Dedifferentiated amniotic fluid mesenchymal stem cell (primary cell): ENCODE results near the gene ADIRF.
"Not testable (repeated sequence)": the region's sequence is repeated elsewhere in the genome, so short reads cannot be mapped to it uniquely, and the experiment has no call there.

ENCODE experiments used
- DNase-seq: peaks from one replicate; pipeline ENCODE4 v3.0.0-alpha.2; 2016; ENCODE audit errors: extremely low spot score

ADIRF gene

DNA sequence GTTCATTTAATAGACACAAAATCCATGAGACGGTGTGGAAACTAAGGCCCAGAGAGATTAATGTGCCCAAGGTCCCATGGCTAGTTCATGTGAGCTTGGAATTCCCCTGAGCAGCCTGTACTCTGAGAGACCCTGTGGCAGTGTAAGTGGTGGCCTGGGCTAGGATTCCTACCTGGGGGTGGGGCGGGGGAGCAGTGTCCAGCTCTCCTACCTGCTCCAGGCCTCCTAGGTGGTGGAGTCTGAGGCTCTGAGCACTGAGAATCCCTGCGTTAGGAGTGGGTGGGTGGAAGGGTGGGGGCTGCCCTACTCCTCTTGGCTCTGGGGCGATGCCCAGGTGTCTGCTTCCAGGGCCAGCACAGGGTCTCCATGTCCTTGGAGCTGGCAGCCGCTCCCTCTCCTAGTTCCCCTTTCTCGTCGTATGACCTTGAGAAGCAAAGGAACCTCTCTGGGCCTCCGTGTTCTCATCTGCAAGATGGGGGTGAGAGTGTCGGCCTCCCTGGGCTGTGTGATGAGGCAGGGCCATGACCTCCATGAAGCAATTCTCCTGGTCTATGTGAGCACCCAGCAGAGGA lies 7.3 kb upstream of the ADIRF start:
- no peak for DNase-seq

DNA sequence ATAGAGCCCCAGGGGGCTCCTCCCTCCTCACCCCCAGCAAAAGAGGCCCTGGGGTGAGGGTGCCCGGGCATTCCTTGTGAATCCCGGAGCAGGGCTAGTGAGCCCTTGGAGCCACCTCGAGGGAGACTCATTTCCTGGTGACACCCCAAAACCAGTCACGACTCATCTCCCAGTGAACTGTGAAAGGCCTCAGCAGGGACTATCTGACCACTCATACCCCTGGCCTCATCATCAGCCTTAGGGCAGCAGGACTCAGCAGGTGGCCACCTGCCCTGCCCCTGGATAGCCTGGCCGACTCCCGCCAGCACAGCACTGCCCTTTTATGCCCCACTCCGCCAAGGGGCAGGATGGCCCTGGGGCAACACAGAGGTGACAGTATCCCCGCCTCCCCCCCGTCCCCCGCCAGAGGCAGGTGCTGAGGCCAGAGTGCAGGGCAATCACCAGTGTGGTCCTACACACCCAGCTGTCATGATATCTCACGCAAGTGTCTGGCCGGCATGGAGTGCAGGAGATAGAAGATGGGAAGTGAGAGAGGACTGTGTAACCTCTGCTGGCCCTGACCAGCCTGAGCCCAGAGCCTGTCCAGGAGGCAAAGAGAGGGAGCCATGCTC lies 6.7 kb upstream of the ADIRF start:
- no peak for DNase-seq

DNA sequence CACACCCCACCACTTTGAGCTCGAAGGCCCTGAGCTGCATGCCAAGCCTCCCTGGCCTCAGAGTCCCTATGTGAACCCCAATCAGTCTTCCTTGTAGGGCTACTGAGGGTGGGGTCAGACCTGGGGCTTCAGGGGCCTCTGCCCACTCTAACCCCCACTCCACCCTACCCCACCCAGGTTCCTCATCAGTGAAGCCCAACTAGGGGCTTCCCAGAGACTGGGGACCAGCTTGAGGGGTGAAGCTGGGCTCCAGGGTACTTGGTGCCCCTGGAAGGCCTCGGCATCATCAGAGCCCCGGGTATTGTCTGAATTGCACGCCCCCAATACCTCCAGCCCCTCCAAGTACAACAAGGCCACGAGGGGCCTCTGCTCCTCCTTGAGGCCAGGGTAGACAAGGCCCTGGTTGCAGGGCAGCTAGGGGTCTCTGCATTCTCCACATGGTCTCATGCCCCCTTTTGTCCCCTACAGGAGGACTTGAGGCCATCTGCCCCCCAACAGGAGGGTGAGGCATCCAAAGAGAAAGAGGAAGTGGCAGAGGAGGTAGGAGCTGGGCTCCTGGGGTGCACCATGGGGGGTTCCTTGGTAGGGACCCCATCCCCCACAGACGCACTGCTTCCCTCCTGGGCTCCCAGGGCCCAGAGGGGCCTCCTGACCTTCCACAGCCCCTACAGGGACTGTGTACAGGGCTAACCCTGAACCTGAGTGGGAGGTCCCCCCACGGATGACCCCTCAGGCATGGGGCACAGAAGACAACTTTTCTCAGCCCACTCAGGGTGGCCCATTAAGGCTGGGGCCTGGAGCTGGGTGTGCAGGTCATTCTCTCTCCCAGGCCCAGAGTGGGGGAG lies 5.9 kb upstream of the ADIRF start:
- no peak for DNase-seq

DNA sequence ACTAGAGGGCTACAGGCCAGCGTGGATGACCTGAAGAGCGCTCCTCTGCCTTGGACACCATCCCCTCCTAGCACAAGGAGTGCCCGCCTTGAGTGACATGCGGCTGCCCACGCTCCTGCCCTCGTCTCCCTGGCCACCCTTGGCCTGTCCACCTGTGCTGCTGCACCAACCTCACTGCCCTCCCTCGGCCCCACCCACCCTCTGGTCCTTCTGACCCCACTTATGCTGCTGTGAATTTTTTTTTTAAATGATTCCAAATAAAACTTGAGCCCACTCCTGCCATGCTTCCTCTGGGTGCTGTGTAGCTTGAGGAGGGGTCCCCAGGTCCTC lies 5.3 kb upstream of the ADIRF start:
- DNase-seq: no peak

DNA sequence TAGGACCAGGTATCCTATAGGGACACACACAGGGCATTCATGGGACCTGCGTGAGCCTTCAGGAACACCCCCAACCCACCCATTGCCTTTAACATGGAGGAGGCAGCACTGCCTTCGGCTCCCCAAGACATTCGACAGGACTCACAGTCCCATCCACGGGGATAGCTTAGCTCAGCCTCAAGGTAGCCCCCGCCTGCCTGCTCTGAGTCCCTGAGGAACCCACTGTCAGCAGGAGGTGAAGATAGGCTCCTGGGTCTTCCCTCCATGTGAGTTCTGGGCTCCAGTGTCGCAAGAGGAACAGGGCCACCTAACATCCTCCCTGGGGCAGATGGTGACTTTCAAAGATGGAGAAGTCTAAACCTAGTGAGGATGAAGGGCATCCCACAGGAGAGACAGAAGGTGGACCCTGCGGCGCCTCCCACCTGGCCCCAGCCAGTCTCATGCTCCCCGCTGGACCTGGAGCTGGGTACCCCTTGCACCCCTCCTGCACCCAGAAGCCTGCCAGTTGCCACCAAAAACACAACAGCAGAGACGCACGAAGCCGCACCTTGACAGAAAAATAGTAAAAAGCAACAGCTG lies 4.9 kb upstream of the ADIRF start:
- DNase-seq: no peak

DNA sequence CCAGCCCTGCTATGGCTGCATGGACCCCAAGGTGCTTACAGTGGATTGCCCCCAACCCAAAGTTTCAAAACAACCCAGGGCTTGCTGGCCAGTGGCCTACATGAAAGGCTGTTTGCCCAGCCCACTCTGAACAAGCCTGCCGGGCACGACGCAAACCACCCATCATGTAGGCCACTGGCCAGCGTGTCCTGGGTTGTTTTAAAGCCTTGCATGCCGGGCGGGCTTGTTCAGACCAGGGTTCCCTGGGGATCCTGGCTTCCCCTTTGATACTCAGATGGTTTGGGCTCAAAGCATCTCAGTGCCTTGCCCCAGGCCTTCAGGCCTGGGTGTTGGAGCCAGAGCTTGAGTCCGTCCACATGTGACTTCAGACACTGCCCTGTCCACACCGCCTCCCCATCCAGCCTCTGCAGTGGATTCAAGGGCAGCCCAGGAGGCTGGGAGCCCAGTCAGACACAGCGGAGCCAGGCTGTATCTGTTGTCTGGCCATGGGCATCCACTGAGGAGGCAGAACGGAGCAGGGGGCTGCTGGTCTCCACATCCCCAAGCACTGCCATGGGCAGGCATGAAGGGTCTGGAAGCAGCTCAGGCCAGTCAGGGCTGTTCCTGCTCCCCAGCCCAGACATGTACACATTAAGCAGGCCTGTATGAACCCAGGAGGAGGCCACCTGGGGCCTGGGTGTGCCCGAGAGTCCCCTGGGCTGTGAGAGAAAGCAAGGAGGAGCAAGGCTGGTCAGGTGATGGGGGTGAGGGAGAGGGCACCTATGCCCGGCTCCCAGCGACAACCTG lies 4.0 kb upstream of the ADIRF start:
- DNase-seq: no peak

DNA sequence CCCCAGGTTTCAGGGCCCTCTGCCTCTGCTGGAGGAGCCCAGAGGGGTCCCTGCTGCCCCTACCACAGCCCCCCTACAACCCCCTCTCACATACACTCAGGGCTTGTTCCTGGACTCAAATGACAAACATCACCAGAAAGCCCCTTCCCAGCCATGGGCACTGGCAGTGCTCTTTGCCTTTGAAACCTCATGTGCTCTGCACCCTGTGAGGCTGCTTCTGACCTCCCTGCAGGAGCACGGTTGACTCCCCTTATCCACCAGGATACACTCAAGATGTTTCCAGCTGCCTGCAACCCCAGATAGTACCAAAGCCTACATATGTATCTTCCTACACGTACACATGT lies 3.5 kb upstream of the ADIRF start:
- DNase-seq: no peak

DNA sequence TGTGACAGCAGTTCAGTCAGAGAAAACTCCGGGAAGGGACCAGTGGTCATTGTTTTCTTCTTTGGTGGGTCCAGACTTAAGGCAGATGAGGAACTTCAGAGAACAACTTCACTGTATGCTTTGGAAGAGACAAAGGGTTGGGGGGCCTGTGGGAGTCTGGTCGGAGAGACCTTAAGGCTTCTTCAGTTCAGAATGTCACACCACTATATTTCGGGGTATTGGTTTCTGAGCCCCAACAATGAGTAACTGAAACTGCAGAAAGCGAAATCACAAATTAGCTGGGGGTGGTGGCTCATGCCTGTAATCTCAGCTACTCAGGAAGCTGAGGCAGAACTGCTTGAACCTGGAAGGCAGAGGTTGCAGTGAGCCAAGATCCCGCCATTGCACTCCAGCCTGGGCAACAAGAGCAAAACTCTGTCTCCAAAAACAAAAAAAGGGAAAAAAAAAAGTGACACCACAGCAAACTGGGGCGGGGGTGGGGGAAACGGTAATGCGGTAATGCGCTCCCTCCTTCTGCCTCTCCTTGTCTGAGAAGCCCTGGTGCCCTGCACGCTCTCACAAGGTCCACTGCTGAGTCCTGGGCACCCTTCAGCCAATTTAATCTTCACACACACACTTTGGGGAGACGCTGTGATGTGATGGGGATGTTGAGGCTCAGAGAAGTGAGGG lies 2.2 kb upstream of the ADIRF start:
- DNase-seq: no peak

DNA sequence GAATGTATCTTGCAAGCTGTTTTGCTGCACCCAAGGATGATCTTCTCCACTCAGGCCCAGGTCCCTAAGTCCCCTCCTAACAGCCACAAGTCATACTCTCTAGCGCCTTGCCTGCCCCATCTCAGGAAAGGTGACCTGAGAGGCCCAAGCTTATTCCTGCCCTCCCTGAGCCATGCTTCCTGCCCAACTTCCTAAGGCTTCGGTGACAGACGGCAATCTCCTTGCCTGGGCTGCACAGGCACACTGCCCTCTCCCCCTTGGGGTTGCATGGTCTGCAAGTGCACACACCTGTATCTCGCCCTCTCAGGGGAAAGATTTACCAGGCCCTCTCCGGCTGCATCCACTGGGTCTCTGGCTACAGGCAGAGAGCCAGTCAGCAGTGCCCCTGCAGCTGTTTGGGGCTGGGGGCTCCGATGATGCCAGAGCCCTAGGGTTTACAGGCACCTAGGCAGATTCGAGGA lies 771 bp upstream of the ADIRF start:
- no peak for DNase-seq

DNA sequence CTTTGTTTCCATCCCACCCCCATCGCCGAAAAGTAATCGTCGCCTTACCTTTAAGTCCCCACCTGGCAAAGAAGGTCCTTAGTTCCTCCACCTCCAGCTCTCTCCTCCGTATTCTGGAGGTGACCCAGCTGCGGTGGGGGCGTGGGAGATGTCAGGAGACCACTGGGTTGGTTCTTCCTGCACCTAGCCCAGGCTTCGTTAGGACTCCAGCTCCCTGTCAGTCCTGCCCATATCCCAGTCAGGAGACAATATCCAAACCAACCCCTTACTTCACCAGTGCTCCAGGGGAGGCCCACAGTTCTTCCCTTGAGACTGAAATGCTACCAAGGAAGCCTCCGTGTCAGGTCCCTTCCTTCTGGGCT lies 693 bp downstream of the ADIRF start:
- no peak for DNase-seq

DNA sequence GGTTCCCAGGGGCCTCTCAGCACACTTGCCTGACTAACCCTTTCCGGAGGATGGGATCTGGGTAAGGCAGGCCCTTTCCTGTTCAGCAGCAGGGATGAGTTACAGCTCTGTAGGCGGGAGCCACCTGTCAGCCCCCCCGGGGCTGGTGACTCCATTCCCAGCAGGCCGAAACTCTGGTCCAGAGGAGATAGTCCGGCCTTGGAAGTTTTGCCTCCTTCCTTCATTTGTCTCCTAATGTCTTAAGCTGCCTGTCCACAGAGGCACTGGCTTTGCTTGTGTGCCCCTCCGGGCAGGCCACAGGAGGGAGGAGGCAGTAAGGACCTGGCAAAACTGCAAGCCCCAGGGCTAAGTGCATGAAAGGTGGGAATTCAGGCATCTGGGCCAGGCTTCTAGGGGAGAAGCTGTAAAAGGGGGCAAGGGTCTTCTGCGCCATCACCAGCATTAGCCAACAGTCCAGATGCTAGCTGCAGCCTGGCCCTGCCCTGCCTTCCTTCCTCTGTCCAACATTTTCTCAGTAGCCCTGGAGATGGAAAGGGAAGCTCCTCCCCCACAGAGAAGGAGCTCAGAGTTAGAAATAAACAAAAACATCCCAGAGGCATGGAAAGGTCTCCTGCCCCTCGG lies 1.2 kb downstream of the ADIRF start:
- no peak for DNase-seq

DNA sequence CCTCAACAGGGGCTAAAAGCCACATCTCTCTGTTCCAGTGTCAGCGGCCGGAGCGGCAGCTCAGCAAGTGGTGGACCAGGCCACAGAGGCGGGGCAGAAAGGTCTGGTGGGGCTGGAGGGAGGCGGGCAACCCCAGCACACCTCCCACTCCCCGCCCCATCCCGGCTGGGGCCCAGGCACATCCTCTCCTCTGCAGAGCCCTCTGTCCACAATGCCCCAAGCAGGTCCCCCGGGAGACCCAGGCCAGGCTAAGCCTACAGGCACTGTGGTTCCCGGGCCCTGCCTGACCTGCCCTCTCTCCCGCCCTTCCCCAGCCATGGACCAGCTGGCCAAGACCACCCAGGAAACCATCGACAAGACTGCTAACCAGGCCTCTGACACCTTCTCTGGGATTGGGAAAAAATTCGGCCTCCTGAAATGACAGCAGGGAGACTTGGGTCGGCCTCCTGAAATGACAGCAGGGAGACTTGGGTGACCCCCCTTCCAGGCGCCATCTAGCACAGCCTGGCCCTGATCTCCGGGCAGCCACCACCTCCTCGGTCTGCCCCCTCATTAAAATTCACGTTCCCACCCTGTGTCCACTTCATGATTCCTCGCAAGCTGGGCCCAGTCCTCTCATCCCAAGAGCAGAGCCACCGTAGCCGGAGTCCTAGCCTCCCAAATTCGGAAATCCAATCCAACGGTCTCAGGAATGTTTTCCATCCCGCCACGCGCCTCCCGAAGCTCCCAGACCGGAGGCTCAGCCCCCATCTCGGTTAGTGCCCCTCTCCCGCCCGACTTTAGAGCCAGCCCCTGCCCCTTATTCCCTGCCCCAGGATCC lies 2.1 kb downstream of the ADIRF start:
- DNase-seq: peak; percentile 40

DNA sequence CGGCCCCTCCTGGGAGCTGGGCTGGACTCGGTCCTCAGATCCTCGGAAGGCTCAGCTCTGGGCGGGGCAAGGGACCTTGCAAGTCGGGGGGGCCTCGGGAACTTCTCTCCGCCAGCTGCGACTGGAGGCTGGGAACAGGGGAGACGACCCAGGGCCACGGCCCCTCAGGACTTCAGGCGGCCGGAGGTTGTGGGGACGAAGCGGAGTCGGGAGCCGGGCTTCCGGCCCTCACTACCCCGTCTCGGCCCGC lies 2.6 kb downstream of the ADIRF start:
- DNase-seq: no peak

DNA sequence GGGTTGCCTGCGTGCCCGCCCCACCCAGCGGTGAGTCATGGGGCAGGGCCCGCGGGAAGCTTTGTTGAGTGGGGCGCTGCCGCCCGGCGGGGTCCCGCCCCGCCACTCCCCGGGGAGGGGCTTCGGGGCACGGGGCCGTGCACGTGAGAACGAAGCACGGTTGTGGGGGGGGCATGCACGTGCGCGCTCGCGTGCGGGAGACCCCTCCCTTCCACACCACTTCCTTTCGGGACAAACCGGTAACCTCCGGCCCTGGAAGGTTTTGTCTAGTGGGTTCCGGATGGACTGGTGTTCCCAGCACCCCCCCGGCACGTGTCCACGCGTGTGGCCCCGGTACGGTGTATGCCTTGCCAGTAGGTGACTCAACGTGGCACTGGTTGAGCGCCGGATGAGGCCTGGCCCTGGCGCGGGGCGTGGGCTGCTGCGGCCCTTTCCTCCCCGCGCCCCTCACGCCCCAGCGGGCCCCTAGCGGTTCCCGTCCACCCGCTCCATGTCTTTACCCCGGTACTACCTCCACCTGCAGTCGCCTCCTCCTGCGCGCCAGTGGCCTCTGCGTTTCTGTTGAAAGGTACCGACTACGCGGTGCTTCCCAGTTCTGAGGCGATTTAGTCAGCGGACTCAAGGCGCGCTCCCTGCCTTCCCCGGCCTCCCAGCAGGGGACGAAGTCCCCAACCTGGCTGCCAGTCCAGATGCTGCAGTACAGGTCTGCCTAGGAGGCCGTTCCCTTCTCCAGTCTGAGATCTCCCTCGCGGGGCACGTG lies 3.1 kb downstream of the ADIRF start:
- peak; percentile 75 for DNase-seq

DNA sequence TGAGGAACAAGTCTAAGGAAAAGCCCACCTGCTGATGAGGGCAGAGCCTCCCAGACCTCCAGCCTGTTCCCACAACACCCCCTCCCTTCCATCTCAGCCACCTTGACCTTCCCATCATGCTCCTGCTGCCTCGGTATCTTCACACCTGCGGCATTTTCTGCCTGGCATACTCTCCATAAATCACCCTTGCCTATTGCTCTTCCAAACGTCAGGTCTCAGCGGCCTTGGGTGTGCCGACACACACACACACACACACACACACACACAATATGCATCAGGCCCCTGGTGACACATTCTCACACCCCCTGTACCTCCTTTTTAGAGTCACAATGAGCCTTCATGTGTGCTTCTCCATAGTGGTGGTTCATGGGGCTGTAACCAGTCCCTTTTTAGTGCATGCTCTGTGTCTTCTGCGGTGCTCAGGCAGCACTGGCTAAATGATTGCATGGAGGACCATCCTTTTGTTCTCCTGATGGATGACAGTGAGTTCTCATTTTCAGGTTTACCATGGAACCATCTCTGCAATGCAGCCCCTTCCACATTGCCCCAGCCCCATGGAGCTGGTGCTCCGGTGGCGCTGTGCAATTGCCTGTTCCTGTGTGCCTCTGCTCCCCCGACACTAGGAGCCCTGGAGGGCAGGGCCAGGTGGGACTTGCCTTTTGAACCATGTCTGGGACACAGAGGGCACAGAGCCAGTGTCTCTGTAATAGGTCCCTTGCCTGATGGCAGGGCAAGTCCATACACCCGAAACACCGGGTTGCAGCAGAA lies 4.5 kb downstream of the ADIRF start:
- no peak for DNase-seq

DNA sequence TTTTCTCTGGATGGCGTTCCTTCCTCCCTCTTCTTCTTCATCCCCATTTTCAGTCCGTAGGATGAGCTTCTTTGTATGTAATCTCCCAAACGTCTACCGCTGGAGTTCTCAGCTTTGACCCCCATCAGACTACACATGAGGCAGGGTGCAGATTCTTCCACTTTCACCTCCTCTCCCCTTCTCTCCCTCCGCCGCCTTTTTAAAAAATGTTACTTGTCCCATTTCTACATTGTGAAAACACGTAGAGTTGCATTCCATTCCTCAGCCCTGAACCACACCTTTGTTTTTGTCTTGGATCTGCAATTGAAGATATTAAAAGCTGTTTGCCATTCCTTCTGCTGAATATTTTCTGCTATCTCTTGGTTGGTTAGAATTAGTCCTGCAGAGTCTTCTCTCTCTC lies 6.2 kb downstream of the ADIRF start:
- DNase-seq: no peak

DNA sequence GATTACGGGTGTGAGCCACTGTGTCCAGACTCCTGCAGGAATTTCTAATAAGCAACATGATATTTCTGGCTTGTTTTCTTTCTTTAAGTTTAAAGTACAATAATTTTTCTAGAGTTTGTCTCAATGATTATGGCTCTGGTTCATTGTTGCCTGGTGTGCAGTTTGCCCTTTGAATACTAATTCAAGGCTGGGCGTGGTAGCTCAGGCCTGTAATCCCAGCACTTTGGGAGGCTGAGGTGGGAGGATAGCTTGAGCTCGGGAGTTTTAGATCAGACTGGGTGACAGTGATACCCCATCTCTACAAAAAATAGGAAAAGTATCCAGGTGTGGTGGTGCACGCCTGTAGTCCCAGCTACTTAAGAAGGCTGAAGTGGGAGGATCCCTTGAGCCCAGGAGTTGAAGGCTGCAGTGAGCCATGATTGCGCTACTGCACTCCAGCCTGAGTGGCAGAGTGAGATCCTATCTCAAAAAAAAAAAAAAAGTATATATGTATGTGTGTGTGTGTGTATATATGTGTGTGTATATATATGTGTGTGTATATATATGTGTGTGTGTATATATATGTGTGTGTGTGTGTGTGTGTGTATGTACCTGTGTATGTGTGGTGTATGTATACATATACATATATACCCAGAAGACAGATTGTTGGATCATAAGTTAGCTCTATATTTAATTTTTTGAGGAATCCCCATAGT lies 8.2 kb downstream of the ADIRF start:
- no peak for DNase-seq

DNA sequence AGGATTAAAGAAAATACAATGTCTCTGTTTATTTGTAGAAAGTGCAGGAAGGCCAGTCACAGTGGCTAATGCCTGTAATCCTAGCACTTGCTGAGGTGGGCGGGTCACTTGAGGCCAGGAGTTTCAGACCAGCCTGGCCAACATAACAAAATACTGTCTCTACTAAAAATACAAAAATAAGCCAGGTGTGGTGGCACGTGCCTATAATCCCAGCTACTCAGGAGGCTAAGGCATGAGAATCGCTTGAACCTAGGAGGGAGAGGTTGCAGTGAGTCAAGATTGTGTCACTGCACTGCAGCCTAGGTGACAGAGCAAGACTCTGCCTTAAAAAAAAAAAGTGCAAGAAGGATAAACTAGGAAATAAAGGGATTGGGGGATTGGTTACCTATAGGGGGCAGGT lies 10.2 kb downstream of the ADIRF start:
- not testable (repeated sequence) for DNase-seq
